Measurements from ENCODE around the gene MGMT. TPM values are rescaled to one million over a fixed set of nuclear protein-coding genes. Genes with fewer than 3 reads are reported as not detected.

MGMT gene
- total RNA-seq, 2 donors from 2014 or later, result 41.1 to 50.4 TPM

DNA sequence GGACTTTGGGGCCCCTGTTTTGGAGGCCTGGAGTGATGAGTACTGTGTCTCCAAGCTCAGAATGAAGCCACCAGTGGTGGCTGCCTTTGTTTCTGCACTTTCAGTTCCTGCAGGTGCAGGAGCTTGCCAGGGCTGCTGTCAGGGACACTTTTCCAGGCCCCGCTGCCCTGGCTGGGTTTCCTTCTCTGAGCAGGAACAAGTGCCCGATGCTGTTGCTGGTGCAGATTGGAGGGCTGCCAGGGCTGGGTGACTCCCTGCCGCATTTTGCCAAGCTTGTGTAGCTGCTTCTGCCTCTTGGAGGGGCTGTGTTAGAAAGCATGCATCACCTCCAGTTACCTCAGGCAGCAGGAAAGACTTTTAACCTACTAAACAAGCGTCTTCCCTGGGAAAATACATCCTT is 211.1 kb downstream of the MGMT start:
- 70% methylated on average over 4 of the region's 4 CpGs for WGBS
- no peak overlapping the region for H3K27ac ChIP-seq
- DNase-seq (ENCODE audit: low spot score), result no peak
- no peaks in the 10 kb centered on the region for H3K9me3 ChIP-seq
- H3K4me3 ChIP-seq, result no peak overlapping the region
- H3K36me3 ChIP-seq, result no peaks in the 10 kb centered on the region
- intact Hi-C loops (cut with DNase I), result no loop called here
- no peaks in the 10 kb centered on the region for H3K27me3 ChIP-seq (replicated peaks; ENCODE audit: insufficient read depth)
- TF ChIP-seq, protein P1, sequence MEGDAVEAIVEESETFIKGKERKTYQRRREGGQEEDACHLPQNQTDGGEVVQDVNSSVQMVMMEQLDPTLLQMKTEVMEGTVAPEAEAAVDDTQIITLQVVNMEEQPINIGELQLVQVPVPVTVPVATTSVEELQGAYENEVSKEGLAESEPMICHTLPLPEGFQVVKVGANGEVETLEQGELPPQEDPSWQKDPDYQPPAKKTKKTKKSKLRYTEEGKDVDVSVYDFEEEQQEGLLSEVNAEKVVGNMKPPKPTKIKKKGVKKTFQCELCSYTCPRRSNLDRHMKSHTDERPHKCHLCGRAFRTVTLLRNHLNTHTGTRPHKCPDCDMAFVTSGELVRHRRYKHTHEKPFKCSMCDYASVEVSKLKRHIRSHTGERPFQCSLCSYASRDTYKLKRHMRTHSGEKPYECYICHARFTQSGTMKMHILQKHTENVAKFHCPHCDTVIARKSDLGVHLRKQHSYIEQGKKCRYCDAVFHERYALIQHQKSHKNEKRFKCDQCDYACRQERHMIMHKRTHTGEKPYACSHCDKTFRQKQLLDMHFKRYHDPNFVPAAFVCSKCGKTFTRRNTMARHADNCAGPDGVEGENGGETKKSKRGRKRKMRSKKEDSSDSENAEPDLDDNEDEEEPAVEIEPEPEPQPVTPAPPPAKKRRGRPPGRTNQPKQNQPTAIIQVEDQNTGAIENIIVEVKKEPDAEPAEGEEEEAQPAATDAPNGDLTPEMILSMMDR (IDR thresholded peaks at IDR 0.05), result no peak
- TF ChIP-seq POLR2A (IDR thresholded peaks at IDR 0.05), result no peak
- H3K4me1 ChIP-seq (replicated peaks), result no peaks in the 10 kb centered on the region

DNA sequence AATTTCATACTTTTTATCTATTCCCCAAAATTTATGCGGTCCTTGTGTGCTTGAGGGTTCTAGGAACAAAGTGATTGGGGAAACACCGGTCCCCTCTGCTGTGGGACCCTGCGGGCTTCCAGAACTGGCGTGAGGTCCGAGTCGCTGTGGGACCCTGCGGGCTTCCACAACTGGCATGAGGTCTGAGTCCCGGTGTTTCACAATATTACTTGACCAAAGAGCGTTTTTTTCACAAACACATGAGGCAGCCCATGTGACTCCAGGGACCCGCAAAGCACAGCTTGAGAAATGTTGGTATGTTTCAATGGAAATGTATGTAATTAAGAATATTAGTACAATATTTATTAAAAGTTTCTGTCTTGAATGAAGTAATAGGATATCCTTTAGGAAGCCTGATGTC is 212.2 kb downstream of the MGMT start:
- no peak overlapping the region for H3K27ac ChIP-seq
- TF ChIP-seq POLR2A (IDR thresholded peaks at IDR 0.05), result no peak
- TF ChIP-seq, protein P1 (IDR thresholded peaks at IDR 0.05), result no peak
- TF ChIP-seq POLR2AphosphoS5 (IDR thresholded peaks at IDR 0.05), result no peak
- no peaks in the 10 kb centered on the region for H3K36me3 ChIP-seq
- H3K27me3 ChIP-seq (replicated peaks; ENCODE audit: insufficient read depth), result no peaks in the 10 kb centered on the region
- no peak for DNase-seq (ENCODE audit: low spot score)
- H3K9me3 ChIP-seq, result no peaks in the 10 kb centered on the region
- no peaks in the 10 kb centered on the region for H3K4me1 ChIP-seq (replicated peaks)
- H3K4me3 ChIP-seq, result no peak overlapping the region
- WGBS, result 97% methylated on average over 10 of the region's 10 CpGs
- intact Hi-C loops (cut with DNase I), result no loop called here

DNA sequence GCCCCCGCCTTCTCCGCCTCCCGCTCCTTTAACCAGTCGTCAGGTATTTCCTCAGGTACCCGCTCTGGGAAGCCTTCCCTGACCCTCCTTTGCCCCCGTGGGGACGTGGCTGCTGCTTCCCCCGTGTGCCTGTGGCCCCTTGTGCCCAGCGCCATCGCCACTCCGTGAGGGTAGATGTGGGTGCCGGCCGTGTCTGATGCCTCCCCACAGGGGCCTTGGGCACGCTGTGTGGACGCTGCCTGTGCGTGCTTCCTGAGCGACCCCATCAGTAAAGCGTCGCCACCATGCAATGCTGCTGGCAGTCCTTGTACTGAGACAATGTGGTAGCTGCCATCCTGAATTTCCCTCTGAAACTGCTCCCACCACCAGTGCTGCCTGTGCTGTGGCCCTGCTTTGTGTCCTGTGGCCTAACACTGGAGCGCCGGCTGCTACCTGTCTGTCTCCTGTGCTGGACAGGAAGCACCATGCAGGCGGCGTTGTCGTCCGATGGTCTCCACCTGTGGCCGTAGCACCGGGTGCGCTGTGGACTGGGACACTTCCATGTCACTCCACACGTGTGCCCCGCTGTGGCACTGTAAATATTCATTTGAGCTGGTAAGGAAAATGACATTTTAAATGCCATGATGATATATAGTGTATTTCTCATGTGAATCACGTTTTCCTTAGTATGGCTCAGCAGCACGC is 213.8 kb downstream of the MGMT start:
- Histone ChIP-seq H3K27me3 (replicated peaks; ENCODE audit: insufficient read depth) (no peaks in the 10 kb centered on the region), H3K9me3 (no peaks in the 10 kb centered on the region), H3K36me3 (no peaks in the 10 kb centered on the region), H3K4me1 (replicated peaks) (no peaks in the 10 kb centered on the region), H3K4me3 (no peak overlapping the region), H3K27ac (no peak overlapping the region)
- WGBS, result 97% methylated on average over 32 of the region's 32 CpGs
- TF ChIP-seq POLR2A (IDR thresholded peaks at IDR 0.05), result no peak
- TF ChIP-seq, protein P1 (IDR thresholded peaks at IDR 0.05), result no peak
- TF ChIP-seq POLR2AphosphoS5 (IDR thresholded peaks at IDR 0.05), result no peak
- intact Hi-C loops (cut with DNase I), result no loop called here
- no peak for DNase-seq (ENCODE audit: low spot score)

DNA sequence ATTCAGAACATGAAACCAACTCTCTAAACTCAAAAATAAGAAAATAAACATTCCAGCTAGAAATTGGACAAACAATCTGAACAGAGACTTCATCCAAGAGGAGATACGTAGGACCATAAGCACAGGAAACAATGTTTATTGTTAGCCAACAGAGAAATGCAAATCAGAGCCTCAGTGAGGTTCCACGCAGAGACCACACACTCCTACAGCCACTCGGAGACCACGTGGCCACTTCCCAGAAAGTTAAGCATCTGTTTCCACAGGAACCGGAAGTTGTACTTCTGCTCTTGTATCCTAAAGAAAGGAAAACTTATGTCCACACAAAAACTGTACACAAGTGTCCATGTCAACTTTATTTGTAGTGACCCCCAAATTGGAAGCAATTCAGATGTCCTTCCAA is 214.8 kb downstream of the MGMT start:
- intact Hi-C loops (cut with DNase I), result no loop called here
- 78% methylated on average over 5 of the region's 5 CpGs for whole genome bisulfite sequencing
- no peaks in the 10 kb centered on the region for H3K36me3 ChIP-seq
- H3K4me3 ChIP-seq, result no peak overlapping the region
- H3K27me3 ChIP-seq (replicated peaks; ENCODE audit: insufficient read depth), result no peaks in the 10 kb centered on the region
- H3K27ac ChIP-seq, result no peak overlapping the region
- no peak for DNase-seq (ENCODE audit: low spot score)
- TF ChIP-seq POLR2A (IDR thresholded peaks at IDR 0.05) (no peak), POLR2AphosphoS5 (IDR thresholded peaks at IDR 0.05) (no peak)
- TF ChIP-seq, protein P1 (IDR thresholded peaks at IDR 0.05), result no peak
- no peaks in the 10 kb centered on the region for H3K9me3 ChIP-seq
- H3K4me1 ChIP-seq (replicated peaks), result no peaks in the 10 kb centered on the region

DNA sequence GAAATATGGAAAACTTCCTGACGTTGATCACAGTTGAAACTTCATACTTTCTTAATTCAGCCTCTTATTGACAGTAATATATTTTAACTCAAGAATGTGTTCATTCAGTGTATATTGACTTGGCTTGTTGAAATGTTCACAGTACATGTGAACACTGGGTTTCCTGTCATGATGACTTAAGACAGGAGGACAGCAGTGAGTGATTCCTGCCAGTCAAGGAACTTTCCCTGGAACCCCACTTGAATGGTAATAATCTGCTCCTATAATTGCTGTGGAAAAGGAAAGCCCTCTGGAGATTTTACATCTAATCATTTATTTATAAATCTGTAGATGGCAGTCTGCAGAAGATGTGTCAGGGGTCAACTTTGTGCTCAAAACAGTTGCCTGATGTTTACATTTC is 216.5 kb downstream of the MGMT start:
- no peaks in the 10 kb centered on the region for H3K27me3 ChIP-seq (replicated peaks; ENCODE audit: insufficient read depth)
- no peaks in the 10 kb centered on the region for H3K36me3 ChIP-seq
- H3K4me1 ChIP-seq (replicated peaks), result no peaks in the 10 kb centered on the region
- no peak overlapping the region for H3K4me3 ChIP-seq
- H3K27ac ChIP-seq, result no peak overlapping the region
- TF ChIP-seq, protein P1 (IDR thresholded peaks at IDR 0.05), result no peak
- TF ChIP-seq POLR2A (IDR thresholded peaks at IDR 0.05), result no peak
- no peak for TF ChIP-seq POLR2AphosphoS5 (IDR thresholded peaks at IDR 0.05)
- DNase-seq (ENCODE audit: low spot score), result no peak
- intact Hi-C loops (cut with DNase I), result no loop called here
- 77% methylated on average over 1 of the region's 1 CpG for WGBS
- H3K9me3 ChIP-seq, result no peaks in the 10 kb centered on the region
